Inferior parietal cortex (tissue), 1 donor: ENCODE results near the gene RBFA.
"Not testable (repeated sequence)": the region's sequence is repeated elsewhere in the genome, so short reads cannot be mapped to it uniquely, and the experiment has no call there.

Experiments
- DNase-seq: peaks from one replicate; pipeline ENCODE4 v3.0.0-alpha.2; 2016; ENCODE audit errors: extremely low spot score

Gene RBFA, protein sequence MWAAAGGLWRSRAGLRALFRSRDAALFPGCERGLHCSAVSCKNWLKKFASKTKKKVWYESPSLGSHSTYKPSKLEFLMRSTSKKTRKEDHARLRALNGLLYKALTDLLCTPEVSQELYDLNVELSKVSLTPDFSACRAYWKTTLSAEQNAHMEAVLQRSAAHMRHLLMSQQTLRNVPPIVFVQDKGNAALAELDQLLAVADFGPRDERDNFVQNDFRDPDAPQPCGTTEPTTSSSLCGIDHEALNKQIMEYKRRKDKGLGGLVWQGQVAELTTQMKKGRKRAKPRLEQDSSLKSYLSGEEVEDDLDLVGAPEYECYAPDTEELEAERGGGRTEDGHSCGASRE

DNA sequence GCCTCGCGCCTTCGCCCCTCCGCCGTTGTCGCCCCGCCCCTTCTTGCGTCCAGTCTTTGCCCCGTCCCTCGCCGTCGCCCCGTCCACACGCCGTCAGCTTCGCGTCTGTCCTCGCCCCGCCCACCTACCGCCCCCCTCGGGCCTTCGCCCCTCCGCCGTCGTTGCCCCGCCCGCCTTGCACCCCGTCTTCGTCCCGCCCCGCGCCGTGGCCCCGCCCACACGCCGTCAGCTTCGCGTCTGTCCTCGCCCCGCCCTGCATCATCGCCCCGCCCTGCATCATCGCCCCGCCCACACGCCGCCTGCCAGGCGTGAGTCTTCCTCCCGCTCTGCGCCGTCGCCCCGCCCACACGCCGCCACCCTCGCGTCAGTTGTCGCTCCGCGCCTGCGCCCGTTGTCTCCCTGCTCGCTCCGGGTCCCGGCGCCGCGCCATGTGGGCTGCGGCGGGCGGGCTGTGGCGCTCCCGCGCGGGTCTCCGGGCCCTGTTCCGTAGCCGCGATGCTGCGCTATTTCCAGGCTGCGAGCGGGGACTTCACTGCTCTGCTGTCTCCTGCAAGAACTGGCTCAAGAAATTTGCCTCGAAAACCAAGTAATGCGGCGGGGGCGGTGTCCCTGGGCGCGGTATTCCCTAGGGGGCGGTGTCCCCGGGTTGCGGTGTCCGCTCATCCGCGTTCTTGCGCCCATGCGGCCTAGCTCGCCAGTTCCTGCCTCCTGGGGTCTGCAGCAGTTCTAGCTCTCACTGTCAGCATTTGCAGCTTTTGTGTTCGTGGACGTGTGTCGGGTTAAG is at the start of gene RBFA:
TSS of gene RBFA (plus strand) at position 367 of the 784 bp plus-strand sequence. CDS start at position 429, 62 bp downstream.
- DNase-seq, result peak; percentile 94

DNA sequence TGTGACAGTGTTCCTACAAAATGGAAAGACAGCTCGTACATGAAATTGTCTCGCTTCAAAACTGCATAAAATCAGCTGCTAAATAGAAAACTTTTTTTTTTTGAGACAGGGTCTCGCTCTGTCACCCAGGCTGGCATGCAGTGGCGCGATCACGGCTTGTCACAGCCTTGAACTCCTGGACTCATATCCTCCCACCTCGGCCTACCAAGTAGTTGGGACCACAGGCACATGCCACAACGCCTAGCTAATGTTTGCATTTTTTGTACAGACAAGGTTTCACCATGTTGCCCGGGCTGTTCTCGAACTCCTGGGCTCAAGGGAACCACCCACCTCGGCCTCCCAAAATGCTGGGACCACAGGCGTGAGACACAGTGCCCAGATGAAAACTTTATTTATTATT is 49.1 kb upstream of the RBFA start:
- DNase-seq, result no peak

DNA sequence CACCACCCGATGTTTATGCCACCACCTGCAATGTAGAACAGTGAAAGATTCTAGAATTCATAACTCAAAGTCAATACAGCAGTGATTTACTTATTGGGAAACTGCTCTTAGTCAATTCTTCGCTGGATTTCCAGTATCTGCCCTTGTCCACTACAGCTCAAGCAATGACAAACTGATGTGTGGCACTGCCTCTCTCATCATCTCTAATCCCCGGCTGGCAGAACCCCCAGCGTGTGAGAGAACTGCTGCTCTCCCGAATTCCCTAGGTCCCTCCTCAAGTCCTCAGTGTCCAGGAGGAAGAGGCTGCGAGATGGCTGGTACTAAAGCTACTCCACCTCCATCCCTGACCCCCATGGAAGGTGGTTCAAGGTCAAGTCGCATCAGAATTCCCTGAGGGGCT is 47.5 kb upstream of the RBFA start:
- DNase-seq, result no peak

DNA sequence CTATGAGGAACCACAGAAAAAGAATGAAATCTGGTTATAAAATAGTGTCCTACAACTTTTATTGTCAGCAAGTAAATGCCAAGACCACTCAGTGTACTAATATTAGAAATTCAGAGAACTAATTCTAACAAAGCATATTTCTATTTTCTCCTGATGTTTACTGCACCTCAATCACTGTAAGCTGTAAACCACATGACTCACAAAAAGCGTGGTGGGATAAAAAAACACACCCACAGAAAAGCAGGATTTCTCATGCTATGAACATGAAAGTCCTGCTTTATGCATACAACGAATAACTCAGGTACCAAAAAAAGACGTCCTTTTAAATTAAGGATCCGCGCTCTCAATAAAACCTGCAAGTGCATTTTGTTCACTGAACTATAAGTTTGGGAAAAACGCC is 46.7 kb upstream of the RBFA start:
- DNase-seq, result no peak

DNA sequence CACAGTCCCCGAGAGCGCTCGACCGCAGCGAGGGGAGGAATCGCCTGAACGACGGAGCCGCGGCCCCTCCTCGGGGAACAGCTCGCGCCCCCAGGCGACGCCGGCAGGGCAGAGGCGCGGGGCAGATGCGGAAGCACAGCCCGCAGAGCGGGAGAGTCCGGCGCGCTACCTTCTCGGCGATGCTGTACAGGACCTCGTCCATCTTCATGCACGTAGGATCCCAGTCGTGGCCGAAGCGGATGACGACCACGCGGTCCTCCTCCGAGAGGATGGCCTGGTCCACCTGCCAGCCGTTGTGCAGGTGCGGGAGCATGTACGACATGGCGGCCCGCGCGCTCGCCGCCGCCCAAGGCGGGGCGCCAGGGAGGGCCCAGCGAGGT is 46.2 kb upstream of the RBFA start:
- peak; percentile 40 for DNase-seq

DNA sequence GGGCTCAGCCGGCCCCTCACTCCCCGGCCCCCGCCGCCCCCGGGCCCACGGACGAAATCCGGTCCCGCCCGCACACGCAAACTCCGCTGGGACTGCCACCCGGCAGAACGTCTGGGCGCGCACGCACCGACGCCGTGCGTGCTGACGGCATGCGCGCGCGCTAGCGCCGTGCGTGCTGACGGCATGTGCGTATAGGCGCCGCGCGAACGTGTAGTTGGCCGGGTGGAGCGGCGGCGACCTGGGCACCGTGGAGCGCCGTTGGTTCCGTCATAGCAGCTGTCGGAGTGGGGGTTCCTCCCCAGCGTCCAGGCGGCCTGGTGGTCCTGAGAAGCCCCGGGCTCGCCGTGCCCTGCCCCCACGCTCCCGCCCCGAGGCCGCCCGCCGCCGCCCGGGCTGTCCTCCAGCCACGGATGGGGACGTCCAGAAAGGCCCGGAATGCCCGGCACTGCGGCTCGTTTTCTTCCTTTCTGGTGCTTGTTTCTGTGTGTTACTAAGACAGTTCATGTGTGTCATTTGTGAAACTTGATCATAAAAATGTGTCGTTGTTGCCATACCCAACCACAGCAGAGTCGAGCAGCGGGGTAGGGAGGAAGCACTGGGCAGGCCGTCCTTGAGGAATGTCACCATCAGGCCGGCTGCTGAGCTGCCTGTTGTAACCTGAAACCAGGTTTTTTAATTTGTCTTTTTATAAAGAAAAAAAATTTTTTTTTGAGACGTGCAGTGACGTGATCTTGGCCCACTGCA is 45.6 kb upstream of the RBFA start, which contains the start of gene TXNL4A:
TSS of gene TXNL4A (minus strand) at position 113 of the 744 bp plus-strand sequence. CDS start 171 bp downstream, outside the sequence.
- DNase-seq, result peak; percentile 88

DNA sequence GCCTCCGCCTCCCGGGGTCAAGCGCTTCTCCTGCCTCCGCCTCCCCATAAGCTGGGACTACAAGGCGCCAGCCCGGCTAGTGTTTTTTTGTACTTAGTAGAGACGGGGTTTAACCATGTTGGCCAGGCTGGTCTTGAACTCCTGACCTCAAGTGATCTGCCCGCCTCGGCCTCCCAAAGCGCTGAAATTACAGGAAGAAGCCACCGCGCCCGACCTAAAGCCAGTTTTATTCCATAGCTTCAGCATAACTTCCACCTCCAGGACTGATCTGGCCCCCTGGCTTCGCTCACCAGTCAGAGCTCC is 45.1 kb upstream of the RBFA start:
- no peak for DNase-seq

DNA sequence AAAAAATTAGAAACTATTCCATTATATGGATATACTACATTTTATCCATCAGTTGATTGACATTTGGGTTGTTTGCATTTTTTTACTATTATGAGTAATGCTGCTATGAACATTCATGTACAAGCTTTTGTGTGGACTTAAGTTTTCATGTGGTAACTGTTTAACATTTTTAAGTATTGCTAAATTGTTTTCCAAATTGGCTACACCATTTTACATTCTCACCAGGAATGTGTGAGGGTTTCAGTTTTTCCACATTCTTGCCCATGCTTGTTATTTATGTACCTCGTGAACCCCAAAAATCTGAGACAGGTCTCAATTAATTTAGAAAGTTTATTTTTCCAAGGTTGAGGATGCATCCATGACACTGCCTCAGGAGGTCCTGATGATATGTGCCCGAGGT is 42.7 kb upstream of the RBFA start:
- DNase-seq, result no peak

DNA sequence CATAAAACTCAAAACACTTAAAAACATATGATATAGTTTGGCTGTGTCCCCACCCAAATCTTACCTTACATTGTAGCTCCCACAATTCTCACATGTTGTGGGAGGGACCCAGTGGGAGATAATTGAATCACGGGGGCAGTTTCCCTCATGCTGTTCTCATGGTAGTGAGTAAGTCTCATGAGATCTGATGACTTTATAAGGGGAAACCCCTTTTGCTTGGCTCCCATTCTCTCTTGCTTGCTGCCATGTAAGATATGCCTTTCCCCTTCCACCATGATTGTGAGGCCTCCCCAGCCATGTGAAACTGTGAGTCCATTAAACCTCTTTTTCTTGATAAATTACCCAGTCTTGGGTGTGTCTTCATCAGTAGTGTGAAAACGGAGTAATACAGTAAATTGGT is 34.5 kb upstream of the RBFA start:
- not testable (repeated sequence) for DNase-seq

DNA sequence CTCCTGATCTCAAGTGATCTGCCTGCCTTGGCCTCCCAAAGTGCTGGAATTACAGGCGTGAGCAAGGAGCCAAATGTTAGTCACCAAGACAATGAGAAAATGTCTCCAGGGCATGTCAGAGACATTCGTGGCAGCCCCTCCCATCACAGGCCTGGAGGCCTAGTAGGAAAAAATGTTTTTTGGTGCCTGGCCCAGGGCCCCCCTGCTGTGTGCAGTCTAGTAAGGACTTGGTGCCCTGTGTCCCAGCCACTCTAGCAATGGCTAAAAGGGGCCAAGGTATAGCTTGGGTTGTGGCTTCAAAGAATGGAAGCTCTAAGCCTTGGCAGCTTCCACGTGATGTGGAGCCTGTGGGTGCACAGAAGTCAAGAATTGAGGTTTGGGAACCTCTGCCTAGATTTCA is 33.4 kb upstream of the RBFA start:
- no peak for DNase-seq

DNA sequence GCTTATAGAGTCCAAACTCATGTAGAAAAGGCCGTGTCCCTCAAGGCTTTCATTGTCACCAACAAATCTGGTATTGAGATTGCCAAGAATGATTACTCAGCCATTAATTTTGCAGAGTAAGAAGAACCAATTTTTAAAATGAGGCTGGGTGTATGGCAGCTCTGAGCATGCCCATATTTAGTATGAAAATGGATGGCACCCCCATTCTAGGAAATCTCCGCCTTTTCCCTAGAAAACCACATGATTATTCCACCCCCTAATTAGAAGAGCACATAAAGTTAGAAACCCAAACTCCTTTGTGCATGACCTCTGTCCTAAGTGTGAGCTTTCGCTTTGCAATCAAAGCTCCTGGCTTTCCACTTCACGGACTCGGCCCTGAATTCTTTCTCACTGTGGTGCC is 31.8 kb upstream of the RBFA start:
- no peak for DNase-seq

DNA sequence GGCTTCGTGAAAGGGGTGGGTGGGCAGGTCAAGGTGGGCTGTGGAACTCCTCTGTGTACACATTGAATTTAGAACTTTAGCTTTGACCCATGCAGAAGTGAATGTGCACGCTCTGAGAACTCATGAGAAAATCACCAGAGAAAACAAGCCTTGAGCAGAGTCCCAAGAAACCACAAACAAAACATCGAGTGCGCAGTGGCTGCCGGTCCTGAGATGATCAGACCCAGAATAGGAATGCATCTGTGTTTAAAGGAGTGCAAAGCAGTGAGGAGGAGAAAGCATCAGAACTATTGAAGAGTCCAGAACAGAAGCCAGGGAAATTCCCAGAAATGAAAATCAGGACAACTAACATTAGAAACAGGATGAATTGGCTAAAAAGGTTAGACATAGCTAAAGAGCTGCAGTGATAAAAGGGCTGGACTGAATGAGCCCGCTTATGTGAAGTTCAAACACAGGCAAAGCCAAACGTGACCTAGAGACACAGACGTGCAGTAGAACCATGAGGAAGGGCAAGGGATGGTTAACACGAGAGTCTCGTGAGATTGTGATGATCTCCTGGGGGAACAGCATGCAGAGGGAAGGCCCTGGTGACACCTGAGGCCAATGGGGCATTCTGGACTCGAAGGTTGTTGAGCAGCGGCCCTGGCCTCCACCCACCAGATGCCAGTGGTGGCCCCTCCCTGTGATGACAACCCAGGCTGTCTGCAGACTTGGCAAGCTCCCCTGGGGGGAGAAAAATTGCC is 29.5 kb upstream of the RBFA start:
- DNase-seq, result no peak

DNA sequence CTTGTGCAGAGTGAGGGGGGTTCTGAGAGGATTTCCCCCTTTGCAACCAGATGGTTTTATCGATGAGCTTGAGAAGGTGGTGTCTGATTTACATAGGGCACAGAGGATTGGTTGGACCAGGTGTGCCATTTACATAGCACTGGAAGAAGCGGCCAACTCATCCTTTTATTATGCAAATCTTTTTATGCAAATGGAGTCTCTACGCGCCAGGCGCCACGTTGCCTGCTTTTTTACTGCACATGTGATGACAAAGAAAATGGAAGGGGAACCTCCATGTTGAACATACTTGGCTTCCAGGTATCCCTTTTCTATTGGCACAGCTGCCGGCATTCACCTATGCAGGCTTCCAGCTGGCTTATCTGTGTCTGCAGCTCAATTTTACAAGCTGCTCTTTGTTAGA is 27.5 kb upstream of the RBFA start:
- no peak for DNase-seq

DNA sequence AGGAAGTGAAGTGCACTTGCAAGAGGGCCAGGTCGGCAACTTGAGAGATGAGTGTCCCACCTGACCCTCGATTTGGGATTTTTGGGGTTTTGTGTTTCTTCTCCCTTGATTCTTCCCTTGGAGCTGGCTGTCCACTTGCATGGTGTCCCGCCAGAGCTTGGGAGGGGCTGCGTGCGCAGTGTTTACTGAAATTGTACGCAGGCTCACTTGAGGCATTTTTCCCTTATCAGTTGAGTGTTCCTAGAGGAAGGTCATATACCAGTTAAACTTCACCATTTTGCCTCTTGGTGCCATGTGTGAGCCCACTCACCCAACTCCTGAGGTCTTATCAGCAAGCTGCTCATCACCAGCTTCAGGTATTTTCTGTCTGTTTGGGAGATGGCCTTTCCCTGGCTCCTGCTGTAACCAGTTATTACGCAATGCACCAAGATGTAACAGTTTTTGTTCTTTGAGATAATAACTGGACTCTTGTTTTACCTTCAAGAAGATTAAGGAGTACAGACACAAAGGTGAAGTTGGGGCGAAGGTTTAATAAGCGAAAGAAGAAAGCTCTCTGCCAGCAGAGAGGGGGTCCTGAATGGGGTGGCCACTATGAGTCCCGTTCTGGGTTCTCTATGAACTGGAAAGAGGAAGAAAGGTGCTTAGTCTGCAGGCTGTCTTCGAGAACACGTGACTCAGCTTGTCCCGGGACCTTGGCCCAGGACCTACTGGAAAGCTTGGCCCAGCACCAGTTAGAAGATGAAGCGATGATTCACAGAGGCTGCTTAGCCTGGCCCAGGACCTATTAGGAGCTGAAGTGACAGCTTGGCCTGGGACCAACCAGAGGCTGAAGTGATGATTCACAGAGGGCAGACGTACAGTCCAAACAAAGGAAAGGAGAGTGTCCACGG is 24.3 kb upstream of the RBFA start:
- DNase-seq, result no peak

DNA sequence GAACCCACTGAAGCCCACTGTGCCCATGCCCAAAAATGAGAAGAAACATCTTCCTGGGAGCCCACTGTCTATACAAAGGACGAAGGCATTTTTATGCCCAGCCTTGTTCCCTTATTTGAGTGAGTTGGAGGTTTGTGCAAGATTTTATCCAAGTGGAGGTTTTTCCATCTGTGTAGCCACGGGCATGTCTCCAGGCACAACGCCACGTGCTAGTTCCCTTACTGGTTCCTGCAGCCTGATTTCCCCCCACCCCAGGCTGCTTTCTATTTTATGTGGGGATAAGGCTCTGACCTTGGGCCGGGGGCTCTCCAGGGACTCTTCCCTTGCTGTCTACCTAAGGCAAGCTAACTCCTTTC is 23.7 kb upstream of the RBFA start:
- DNase-seq, result no peak

DNA sequence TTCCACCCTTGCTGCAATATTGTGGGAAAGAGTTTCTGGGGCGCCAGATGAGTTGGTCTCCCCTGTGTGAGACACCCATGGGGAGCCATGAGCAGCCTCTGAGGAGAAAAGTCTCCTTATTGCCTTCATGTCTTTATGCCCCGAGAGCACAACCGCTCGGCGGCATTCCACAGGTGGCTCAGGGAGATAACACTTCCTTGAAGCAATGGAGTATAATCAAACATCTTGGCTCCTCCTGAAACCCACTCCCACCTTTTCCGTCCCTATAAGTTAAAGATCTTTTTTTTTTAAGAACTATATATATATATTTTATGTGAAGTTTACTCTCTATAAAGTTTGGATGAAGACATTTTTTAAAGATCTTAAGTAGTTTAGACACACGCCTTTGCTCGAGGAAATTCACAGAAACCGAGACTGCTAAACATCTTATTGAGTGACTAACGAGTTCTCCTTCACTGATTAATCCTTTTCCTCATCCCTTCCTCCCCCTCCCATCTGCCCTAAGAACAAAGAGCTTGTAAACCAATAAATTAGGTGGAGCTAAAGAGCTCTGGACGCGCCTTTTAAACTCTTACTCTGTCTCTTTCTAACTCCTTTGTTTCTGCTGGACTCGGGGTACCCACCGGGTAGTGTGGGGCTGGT is 22.6 kb upstream of the RBFA start:
- DNase-seq, result not testable (repeated sequence)

DNA sequence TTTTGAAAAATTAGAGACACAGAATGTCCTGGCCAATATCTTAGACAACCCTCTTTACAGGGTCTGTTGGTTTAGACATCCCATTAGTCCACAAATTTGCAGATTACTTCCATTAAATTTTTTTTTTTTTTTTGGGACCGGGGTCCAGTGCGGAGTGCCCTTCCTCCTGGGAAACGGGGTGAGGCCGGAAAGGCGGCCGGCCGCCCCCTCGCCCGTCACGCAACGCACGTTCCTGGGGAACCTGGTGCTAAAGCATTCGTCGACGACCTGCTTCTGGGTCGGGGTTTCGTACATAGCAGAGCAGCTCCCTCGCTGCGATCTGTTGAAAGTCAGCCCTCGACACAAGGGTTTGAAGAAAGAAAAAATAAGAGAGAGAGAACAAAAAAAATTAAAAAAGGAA is 21.5 kb upstream of the RBFA start:
- DNase-seq, result no peak

DNA sequence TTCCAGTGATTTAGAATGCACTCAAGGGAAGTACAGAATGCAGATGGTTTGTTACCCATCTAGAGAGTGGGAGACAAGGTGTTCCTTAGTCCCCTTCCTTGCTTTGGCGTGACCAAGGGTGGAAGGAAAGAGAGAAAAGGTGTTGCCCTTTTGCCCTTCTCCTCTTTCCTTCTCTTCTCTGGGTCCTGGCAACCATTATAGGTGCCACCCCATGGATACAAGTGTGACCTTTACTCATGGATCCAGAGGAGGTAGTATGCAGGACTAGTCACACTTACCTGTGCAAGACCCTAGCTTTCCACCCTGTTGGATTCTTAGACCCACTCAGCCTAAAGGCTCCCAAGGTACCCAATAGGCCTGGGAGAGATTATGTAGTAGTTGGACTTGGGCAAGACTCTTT is 11.6 kb upstream of the RBFA start:
- DNase-seq, result no peak

DNA sequence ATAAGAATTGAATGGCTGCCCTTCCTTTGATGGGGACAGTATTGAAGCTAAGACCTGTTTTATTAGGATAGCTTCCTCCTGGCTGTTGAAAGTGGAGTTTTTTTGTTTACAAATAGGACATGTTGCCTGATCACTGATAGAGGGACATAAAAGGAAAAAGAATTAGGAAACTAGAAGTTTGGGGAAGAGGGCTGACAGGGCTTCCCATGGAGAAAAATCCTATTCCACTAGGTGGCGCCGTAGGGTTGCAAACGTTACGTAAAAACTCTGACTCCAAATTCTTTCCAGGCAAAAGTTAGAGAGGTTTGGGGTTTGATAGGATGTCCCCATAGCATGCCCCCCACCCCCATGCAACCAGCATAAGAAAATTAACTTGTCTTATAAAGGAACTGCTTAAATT is 11.1 kb upstream of the RBFA start:
- no peak for DNase-seq

DNA sequence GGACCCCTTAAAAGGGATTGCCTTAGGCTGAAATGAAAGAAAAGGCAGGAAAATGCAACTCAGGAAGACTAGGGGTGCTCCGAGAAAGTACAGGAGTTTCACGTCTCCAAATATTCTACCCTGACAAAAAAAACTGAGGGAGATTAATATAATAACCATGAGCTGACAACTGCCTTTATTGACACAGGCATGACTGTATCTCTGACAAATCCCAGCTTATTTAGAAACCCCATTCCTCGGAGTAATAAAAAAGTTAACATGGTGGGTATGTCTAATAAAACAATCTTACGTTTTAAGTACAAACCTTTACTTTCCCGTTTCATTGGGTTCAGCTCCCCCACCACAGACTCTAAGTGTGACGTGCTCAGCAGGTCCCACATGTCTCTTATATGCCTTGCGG is 7.9 kb upstream of the RBFA start:
- DNase-seq, result no peak

DNA sequence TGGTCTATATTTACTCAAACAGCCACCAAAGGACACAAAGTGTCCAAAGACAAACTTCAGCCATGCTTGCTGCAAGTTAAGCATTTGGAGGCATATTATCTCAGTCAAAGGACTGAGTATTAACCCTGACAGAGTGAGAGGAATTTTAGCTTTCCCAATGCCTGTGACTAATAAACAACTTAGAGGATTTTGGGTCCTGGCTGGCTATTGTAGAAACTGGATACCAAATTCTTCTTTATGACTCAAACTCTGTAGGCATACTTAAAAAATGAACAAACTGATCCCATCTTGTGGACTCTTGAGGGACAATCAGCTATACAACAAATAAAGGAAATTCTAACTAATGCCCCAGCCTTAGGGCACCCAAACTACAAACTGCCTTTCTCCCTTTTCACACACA is 6.5 kb upstream of the RBFA start:
- not testable (repeated sequence) for DNase-seq
